Right lobe of liver (tissue), 4 donors: Measurements from ENCODE around the gene COA1.

ENCODE experiments used
- POLR2A ChIP-seq: fragments of 450-650 bp; IDR thresholded peaks from one replicate; pipeline ENCODE4 v1.6.1; 2017; ENCODE audit warnings: antibody characterized with exemption, mild to moderate bottlenecking
- TF ChIP-seq, protein P1 (sequence below), 4 donors: fragments of 200-600 bp in 3 of 4; fragments of 450-650 bp in 1 of 4; IDR thresholded peaks; one replicate each; pipeline versions ENCODE4 v1.5.1 to v1.8.0; 2016 to 2022; ENCODE audit warnings: antibody characterized with exemption in 4 of 4, mild to moderate bottlenecking in 2 of 4
- donor health status: DM: no; HTN: no; CAD: no.
- donor health status: DM: no; HTN: no; CAD: no.
- donor health status: DM: no; HTN: yes; CAD: no.

DNA sequence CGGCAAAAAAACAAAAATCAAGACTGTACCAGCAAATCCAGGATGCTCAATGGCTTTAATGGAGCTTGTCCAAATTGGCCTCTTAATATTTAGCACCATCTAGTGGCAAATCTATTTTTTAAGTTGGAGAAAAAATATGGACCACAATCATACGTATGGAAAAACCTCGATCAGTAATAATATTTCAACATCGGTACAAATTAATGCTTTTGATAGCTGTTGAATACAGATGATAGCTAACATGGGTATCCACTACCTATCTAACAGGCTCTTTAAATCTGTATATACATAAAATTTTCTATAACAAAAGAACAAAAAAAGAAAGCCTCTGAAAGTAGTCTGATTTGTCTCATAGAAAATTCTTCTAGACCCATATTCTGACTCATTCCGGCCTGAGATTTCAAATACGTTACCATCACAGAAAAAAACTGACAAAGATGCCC is 29.2 kb downstream of the COA1 start:
- no peak for TF ChIP-seq POLR2A
- TF ChIP-seq, protein P1, sequence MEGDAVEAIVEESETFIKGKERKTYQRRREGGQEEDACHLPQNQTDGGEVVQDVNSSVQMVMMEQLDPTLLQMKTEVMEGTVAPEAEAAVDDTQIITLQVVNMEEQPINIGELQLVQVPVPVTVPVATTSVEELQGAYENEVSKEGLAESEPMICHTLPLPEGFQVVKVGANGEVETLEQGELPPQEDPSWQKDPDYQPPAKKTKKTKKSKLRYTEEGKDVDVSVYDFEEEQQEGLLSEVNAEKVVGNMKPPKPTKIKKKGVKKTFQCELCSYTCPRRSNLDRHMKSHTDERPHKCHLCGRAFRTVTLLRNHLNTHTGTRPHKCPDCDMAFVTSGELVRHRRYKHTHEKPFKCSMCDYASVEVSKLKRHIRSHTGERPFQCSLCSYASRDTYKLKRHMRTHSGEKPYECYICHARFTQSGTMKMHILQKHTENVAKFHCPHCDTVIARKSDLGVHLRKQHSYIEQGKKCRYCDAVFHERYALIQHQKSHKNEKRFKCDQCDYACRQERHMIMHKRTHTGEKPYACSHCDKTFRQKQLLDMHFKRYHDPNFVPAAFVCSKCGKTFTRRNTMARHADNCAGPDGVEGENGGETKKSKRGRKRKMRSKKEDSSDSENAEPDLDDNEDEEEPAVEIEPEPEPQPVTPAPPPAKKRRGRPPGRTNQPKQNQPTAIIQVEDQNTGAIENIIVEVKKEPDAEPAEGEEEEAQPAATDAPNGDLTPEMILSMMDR (IDR thresholded peaks at IDR 0.05): peak; percentile 63 to 72 (median 68)
